AG08396 (cell line): ENCODE measurements around the gene GSN.
A peak's percentile ranks its signal among the peaks of the same experiment; 100 is the strongest.
"Not testable (repeated sequence)": the region's sequence is repeated elsewhere in the genome, so short reads cannot be mapped to it uniquely, and the experiment has no call there.

Experiments used
- DNase-seq: peaks from one replicate; pipeline ENCODE4 v3.0.0; 2012; ENCODE audit warnings: low spot score, mixed read lengths

GSN gene

DNA sequence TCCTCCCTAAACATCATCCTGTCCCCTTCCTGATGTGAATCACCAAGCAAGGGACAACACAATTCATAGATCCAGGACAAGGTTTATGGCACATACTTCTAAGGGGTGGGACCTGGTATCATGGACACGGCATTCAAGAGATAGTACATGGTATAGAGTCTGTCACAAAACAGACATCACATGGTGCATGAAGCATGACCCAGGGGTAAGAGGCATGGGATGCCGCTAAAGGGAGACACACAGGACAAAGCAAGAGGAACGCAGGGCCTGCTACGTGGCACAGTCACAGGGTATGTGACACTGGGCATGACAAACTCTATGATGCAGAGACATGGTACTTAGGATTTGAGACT lies 20.7 kb downstream of the GSN start:
- no peak for DNase-seq

DNA sequence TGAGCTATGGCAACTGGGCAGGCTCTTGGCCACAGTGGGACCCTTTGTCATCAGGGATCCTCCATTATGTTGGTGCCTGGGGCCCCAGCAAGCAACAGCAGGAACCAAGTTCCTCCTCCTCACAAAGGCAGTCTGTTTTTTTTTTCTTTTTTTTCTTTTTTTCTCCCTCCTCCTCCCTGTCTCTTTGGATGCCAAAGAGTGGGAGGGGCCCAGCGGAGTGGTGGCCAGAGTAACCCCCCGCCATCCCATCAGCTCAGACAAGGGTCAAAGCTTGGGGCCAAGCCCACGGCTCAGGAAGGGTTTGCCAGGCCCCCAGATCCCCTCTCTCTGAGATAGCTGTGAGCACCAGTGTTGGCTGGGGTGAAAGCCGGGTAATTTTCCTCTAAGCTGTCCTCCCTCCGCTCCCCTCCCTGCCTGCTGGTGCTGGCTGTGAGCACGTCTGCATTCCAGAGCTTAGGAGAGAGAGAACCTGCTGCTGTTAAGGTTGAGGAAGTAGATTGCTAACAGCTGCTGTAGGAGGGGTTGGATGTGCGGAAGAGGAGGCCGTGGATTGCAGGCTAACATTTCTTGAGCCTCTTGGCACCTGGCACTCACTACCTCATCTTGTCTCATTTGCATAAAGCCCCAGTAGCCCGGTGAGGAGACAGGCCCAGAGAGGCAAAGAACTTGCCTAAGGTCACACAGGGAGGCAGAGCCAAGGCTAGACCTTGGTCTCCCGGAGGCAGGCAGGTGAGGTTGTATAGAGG lies 21.2 kb downstream of the GSN start:
- no peak for DNase-seq

DNA sequence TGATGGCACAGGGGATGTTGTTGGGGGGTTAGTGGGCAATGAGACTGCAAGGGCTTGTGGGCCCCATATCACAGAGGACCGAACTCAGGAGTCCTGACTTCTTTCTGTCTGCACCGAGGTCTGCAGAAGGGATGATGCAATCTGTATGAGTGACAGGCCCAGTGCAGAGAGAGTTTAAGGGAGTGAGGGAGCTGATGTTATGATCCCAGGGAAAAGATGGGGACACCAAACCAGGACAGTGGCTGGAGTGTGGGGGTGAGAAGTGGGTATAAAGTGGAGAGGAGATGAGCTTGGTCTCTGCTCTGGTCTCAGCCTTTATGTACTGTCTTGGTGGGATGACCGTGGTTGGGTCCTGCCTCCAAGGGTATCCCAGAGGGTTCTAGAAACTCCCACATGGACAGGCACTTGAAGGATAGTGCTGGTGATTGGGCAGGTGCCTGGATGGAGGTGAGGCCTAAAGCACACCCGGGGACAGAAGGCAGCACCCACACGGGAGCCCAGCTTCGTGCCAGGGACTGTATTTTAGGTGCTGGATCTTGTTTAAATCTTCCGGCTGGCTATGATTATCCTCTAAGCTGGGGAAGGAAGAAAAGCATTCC lies 21.9 kb downstream of the GSN start:
- no peak for DNase-seq

DNA sequence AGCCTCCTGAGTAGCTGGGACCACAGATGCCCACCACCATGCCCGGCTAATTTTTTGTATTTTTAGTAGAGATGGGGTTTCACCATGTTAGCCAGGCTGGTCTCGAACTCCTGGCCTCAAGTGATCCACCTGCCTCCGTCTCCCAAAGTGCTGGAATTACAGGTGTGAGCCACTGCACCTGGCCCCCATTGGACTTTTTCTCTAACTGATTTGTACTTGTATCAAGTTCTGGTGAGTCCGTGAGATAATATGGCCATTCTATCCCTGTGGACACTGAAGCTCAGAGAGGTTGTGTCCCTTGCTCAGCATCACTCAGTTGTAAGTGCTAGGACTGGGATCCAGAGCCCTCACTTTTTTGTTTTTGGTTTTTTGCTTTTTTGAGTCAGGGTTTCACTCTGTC lies 23.6 kb downstream of the GSN start:
- DNase-seq: not testable (repeated sequence)

DNA sequence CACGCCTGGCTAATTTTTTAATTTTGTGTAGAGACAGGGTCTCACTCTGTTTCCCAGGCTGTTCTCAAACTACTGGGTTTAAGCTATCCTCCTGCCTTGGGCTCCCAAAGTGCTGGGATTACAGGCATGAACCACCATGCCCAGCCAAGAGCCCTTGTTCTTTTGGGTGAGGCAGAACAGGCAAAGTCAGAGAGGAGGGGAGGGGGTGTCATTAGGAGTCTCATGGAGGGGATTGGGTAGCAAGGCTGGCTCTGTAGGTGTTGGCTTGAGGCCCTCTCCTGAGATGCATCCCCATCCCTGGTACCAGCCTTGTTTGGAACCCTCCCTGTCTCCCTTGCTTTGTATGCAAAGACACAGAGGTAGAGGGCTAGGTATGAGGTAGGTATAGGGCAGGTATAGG lies 24.1 kb downstream of the GSN start:
- no peak for DNase-seq

DNA sequence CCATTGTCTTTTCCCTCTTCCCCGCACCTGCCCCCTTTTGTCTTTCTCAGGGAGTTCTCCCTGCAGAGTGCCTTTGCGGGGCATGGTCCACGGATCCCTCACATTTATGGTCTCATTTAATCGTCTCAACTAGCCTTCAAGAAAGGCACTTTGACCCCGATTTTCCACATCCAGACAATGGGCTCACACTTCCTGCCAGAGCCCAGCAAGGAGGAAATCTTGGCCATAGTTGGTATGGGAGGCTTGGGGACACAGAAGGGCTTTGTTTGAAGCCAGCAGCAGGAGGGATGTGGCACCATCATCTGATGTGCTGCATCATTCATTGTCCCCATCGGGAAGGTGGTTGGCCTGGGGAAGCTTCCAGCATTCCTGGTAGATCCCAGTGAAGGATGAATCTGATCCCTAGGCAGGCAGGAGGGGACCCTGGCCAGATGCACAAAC lies 24.9 kb downstream of the GSN start:
- no peak for DNase-seq

DNA sequence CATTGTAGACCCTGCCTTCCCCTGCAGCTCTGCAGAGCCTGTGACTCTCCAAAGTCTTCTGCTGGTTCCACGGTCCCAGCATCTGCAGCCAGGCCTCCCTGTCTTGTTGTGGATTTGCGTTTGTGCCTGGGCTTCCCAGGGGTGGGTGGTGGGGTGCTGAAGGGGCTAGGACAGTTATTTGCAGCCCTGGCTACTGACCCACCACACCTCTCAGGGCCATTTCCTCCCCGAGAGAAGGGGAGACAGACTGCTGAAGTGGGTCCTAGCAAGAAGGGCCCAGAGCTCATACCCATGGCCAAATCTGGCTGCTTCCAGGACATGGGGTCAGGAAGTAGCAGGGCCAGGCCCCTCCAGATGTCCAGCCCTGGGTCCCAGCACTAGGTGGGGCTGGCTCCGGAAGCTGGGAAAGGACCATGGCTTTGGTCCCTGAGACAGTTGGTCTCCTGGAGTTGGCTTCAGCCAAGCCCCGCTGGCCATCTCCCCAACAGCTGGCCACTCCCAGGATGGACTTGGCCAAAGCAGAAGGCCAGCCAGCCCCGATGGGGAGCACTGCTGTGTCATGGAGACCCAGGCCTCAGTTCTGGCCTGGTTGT lies 26.3 kb downstream of the GSN start:
- DNase-seq: no peak

DNA sequence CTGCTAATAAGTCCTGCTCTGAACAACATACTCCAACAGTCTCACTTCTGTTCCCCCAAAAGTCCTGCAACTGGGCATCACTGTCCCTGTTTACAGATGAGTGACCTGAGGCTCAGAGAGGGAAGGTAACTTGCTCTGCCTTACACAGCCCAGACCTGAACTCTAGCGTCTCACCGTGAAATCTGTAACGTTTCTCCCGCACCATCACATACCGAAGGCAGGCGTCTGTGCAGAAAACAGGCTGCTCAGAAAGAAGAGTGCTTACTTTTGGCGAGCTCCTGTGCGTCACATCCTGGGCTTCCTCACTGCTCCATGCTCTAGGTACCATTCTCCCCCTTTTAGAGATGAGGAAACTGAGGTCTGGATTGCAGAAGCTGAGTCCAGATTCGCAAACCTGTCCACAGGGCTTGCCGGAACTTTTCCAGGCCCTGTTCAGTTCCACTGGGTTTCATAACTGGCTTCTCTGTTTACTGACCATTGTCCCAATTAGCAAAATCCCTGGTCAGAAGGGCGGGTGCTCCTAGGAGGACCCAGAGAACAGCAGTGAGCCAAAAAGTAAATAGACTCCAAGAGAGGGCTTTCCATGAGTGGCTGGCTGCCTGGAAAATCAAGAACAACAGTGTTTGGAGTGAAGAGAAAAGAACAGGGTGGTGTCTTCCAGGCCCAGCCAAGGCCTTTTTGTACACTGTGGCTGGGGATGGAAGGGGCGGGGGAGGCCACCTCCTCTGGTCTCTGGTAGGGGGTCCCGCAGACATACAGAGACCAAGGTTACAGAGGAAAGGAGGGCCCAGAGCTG lies 27.1 kb downstream of the GSN start:
- DNase-seq: no peak

DNA sequence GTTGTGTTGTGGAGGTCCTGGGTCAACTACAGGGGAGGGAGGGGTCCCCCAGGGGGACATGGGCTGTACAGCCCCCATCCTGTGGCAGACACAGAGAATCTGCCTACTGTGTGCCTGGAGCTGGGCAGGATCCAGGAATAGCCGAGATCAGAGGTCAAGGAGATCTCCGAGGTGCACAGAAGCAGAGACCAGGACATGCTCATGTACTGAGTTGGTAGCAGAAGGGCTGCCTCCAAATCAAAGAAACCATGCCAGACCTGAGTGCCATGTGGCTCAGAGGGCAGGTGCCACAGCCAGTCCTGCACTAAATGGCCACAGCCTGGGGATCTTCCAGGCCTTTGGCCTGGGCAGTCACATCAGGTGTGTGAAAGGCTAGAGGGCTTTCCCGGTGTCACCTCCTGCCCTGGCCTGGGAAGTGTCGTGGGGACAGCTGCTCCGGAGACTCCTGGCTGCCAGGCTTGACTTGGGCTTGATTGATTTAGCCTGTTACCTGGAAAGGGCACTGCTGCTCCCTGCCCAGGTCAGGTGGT lies 27.8 kb downstream of the GSN start:
- no peak for DNase-seq

DNA sequence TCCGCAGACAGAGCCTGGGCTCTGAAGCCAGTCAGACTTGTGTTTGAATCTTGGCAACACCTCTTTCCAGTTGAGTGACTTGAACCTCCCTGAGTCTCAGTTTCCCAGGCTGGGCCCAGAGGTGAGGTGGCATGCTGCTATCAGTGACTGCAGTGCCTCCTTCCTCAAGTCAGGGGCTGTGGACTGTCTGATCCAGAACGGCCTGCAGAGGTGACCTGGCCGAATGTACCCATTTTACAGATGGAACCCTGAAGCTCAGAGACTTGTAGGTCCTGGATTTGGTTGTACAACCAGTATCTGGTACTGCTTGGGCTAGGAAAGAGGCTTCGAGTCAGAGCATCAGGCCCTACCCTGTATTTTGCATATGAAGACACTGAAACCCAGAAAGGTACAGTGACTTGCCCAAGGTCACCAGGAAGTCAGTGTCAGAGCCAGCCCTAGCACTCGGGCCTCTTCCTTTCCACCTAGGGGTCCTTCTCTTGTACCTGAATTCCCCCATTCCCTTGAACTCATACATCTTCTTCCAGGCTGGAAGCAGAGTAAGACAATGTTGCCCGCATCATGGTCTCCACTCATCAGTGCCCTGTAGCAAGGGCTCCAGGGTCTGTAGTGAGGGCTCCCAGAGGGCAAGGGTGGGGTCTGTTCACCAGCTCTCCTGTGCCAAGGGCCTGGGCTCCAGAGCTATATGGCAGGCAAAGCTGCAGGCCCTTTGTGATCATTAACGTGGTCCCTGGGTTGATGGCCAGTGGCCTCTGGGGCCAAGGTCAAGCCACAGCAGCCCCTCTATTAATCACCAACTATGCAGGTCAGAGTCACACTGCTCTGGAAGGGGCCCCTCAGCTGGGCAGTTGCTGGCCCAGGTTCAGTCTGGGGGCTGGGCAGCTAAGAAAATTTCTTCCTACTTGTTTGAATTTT lies 28.5 kb downstream of the GSN start:
- DNase-seq: no peak

DNA sequence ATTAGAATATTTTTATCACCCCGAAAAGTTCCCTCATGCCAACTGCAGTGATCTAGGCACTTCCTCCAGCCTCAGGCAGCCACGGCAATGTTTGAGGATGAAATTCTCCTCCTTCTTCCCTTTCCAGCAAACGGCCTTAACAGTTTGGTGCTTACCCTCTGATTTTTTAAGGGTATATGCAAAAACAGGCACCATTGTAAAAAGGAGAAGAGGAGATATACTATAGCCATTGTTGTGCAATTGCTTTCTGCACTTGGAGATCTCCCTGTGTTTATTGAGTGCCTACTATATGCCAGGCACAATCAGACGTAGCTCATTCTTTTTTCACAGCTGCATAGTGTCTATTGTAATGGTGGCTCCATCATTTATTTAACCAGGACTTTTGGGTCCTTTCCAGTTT lies 29.4 kb downstream of the GSN start:
- DNase-seq: no peak

DNA sequence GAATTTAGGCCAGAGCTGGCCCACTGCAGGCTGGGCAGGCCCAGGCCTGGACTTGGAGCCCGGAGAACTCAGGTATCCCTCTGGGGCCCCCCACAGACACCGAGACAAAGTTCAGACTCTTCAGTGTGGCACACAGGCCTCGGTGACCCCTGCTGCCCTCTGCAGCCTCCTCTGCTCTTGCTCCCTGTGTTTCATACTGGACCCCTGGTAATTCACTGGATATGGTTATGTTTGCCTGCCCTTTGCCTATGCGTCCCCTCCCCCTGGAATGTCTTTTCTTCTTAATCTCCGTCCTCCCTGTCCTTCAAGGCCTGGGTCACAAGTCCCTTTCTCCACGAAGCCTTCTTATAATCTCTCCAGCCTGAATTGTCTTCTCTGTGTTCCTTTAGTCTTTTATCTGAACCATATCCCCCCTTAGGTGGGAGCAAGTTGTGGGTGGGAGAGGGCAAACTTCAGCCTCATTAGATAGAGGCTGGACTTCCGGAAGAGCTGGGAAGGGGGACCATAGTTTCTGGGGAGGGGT lies 30.1 kb downstream of the GSN start:
- DNase-seq: no peak

DNA sequence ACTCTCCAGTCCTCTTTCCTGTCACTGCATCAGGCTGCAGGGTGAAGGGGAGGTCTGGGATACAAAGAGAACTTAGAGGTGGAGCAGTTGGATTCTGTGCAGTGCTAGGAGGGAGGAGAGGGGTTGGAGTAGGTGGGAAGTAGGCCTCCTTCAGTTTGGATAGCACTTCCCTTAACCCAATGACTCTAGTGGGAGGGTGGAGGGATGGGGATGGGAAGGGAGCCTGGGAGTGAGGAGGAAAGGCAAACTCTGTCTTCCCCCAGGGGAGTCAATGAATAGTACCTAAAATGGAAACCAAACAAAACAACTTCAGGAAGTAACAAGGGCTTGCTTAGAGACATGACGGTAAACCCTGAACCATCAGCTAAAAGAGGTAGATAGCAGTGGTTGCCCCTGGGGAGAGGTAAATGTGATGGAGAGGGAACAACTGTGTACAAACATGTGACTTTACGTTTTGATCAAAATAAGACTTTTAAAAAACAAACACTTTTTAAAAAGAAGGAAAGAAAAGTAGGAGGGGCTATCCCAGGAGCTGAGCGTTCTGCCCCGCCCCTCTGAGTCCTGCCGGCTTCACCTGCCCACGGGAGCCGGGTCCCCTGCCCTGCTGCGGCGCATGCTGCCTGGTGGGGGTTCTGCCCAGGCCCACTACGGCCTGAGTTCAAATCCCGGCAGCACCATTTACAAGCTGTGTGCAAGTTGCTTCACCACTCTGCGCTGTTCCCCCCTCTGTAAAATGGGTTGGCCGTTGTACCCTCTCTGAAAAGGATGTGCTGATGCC lies 30.9 kb downstream of the GSN start:
- DNase-seq: no peak

DNA sequence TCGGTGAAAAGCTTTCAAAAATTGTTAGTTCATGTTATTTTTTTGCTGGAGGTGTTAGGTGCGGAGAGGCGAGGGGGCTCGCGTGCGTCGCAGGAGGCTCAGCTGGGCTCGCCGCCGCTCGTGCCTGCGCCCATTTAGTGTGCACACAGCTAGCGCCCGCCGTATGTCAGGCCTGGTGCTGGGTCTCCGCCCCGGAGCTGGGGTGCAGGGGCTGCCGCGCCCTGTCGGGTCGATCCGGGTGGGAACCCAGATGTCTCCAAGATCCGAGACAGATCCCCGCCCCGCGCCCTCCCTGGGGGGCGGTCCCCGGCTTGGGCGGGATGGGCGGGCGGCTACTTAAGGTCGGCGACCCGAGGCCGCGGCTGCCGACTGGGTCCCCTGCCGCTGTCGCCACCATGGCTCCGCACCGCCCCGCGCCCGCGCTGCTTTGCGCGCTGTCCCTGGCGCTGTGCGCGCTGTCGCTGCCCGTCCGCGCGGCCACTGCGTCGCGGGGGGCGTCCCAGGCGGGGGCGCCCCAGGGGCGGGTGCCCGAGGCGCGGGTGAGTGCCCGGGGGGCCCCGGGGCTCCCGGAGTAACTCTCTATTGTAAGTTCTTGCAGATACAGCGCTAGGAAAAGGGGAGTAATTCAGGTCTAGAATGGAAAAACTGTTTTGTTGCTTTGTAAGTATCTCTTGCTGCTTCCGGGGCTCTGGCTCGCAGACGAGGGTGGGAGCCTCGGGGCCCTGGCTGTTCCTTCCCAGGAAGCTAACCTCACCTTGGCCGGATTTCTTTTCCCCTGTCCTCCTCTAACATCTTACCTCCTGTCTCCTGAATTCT lies 31.7 kb downstream of the GSN start:
- peak; percentile 59 for DNase-seq

DNA sequence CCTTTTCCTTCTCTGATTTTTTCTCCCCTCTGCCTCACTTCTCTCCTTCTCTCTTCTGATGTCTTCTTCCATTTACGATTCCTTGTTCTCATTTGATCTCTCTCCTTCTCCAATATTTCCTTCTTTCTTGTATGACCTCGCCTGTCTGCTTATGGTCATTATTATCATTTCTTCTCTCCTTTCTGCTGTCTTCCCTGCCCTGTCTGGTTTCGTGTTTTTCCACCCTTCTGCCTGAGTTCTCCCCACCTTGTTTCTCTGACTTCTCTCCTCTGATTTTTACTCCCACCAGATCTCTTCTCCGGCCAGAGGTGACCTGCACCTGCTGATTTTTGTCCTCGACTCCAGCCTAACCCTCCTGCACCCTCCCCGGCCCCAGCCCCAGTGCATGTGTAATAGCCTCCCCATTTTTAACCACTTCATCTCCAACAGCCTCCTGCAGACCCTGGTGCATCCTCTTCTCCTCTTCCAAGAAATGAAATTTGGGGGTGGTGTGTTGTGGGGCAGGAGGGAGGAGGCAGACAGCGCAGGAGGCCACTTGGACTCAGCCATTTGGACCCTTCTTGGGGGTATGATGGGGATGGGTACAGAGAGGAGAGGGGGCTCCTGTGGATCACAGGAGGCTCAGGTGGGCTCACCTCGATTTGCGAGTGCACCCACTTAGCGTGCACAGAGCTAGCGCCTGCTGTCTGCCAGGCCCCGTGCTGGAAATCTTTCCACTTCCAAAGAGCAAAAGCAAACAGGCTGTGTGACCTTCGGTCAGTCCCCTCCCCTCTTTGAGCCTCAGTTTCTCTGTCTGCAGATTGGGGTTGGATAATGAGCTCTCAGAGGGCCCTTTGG lies 32.5 kb downstream of the GSN start:
- DNase-seq: no peak

DNA sequence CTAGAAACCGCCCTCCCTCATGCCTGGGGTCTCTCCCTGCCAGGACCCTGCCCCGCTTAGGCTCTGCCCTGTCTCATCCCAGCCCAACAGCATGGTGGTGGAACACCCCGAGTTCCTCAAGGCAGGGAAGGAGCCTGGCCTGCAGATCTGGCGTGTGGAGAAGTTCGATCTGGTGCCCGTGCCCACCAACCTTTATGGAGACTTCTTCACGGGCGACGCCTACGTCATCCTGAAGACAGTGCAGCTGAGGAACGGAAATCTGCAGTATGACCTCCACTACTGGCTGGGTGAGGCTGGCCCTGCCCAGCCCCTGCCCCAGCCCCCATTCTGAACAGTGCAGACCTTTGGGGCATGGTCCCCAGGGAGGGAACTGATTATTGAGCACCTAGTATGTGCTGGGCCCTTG lies 33.9 kb downstream of the GSN start:
- DNase-seq: no peak

DNA sequence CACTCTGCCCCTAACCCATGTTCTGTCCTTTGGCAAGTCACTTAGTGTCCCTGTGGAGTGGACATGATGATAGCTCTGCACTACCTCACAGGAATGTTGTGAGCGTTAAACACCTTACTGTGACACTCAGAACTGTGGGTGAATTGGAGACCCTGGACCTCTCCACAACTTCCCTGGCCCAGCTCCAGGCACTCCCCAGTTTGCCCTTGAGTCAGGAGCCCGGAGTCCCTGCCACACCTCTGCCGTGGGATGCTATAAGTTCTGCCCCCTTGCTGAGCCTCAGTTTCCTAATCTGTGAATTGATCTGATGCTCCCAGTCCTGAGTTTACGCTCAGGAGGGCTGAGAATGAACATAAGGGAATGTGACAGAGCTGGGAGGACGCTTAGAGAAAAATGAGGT lies 34.4 kb downstream of the GSN start:
- DNase-seq: no peak

DNA sequence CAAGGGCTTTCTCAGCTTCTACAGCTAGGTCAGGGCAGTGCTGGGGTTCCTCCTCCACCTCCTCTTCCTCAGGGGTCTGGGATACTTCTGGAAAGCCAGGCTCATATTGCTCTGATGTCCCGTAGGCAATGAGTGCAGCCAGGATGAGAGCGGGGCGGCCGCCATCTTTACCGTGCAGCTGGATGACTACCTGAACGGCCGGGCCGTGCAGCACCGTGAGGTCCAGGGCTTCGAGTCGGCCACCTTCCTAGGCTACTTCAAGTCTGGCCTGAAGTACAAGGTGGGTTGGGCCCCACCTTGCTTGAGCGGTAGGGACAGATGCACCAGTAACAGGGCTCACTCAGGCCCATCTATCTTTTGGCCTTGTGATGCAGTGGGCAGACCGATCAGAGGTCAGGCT lies 34.8 kb downstream of the GSN start:
- no peak for DNase-seq
